Left renal pelvis (tissue), 4 donors: ENCODE data around the gene ARHGDIA. TPM values are rescaled to one million over a fixed set of nuclear protein-coding genes. Genes with fewer than 3 reads are reported as not detected.
"Not testable (repeated sequence)": the region's sequence is repeated elsewhere in the genome, so short reads cannot be mapped to it uniquely, and the experiment has no call there.

Experiments used
- DNase-seq, 4 donors: peaks; one replicate each; pipeline ENCODE4 v3.0.0-alpha.2; 2013; ENCODE audit warnings: low read depth in 4 of 4, low spot score in 3 of 4
- polyA plus RNA-seq, 4 donors: library from polyadenylated mRNA; unstranded; fragments of 120-200 nt; gene quantifications; one replicate each; pipeline ENCODE4 v1.2.1, GENCODE V29; 2013; ENCODE audit not compliant: insufficient read length in 4 of 4

Gene ARHGDIA
- polyA plus RNA-seq, 4 donors, result 165 to 238 (median 183) TPM

- no peak for DNase-seq
Measured at GRCh38 chr17:81844887-81845286, 26.2 kb downstream of the ARHGDIA start.

GRCh38 chr17:81844327-81844851, 26.7 kb downstream of the ARHGDIA start:
- no peak for DNase-seq

DNA sequence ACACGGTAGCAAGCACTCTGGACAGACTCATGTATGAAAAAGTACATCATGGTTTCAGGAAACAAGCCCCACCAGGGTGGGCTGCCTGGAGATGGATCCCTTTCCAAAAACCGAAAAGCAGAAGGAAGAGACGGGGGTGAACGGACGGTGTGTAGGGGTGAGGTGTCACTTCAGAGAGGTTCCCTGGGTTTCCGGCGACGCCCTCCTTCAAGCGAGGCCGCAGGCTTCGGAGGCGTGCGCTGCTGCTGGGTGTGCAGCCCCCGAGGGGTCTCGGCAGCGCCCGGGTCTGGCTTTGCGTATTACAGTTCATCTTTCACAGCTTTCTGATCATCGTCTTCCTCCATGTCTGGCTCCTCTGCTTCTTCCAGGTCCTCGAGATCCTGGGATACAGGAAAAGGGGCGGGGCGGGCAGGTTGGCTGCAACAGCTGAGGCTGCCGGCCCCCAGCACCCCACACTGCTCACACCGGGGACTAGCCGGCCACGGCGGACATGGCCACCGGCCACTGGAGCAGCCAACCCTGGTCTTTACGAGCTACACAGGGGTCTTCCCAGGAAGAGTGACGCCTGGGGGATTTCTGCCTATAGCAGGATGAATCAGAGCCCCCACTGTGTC, 27.3 kb downstream of the ARHGDIA start:
- no peak for DNase-seq

GRCh38 chr17:81842725-81843504, 28.2 kb downstream of the ARHGDIA start:
- no peak for DNase-seq

DNA sequence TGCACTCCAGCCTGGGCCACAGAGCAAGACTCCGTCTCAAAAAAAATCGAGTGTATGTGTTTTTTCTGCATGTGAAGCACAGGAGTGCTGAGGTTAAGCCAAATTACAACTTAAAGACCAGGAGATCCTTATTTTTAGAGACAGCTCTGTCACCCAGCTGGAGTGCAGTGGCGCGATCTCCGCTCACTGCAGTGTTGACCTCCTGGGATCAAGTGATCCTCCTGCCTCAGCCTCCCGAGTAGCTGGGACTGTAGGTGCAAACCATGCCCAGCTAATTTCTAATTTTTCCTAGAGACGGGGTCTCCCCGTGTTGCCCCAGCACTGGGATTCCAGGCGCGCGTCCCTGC, 28.8 kb downstream of the ARHGDIA start:
- DNase-seq, result no peak

DNA sequence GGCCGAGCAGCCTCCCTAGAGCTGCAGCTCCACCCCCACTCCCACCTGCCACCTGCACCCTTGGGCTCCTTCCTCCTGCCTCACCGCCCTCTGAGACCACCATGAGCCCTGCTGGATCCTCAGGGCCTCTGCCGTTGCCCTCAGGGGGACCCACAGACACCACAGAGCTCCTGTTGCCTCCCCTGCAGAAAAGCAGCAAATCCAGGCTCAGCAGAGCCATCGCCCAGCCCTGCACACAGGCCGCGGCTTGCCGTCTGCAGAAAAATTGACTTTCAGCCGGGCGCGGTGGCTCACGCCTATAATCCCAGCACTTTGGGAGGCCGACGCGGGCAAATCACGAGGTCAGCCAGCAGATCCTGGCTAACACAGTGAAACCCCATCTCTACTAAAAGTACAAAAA, 29.3 kb downstream of the ARHGDIA start:
- no peak for DNase-seq

- DNase-seq, result no peak
Measured at GRCh38 chr17:81840826-81841778, 30.0 kb downstream of the ARHGDIA start.

DNA sequence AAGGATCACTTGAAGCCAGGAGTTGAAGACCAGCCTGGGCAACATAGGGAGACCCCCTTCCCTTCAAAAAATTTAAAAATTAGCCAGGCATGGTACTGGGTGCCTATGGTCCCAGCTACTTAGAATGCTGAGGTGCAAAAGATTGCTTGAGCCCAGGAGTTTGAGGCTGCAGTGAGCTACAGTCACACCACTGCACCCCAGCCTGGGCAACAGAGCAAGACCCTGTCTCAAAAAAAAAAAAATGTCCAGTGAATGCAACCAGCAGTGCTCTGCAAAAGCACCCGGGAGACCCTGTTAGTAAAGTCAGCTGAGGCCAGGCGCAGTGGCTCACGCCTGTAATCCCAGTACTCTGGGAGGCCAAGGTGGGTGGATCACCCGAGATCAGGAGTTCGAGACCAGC, 31.1 kb downstream of the ARHGDIA start:
- DNase-seq, result not testable (repeated sequence)

- DNase-seq, result no peak
Measured at GRCh38 chr17:81839301-81839700, 31.8 kb downstream of the ARHGDIA start.

DNA sequence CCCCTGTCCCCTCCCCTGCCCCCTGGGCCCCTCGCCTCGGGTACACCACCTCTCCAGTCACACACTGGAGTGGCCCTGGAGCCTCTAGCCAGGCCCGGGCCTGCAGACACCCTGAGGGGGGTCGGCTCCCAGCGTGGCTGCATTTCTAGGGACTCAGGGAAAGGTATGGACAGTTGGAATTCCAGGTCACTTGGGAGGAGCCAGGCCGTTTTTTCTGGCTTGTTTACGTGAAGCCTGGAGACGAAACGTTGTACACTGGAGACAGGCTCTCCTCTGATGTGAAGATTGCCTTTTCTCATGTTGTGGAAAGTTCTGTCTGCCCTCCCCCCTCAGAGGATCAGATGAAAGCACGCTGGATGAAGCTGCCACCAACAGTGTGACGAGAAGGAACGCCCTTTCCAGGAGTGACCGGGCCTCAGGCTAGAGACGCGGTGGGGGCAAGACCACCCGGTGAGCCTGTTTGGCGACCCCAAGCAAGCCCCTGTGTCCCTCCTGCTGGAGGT, 32.3 kb downstream of the ARHGDIA start:
- no peak for DNase-seq

DNA sequence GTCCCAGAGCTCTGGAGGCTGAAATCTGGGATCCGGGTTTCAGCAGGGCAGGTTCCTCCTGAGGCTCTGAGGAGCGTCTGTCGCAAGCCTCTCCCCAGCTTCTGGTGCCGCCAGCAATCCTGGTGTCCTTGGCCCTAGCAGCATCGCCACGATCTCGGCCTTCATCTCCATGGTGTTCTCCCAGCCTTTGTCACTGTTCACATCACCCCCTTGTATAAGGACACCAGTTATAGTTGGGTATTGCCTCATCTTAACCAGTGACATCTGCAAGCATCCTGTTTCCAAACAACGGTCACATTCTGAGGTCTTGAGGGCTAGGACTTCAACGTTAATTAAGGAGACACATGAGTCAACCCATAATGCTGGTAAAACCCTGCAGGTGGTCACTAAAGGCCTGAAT, 33.5 kb downstream of the ARHGDIA start:
- DNase-seq, result no peak

- DNase-seq, result no peak
Measured at GRCh38 chr17:81834831-81835267, 36.3 kb downstream of the ARHGDIA start, which contains the start of gene PPP1R27. PPP1R27 (minus strand) TSS chr17:81835050; CDS start chr17:81834953, 97 bp downstream.

GRCh38 chr17:81833921-81834830, 37.0 kb downstream of the ARHGDIA start:
- no peak for DNase-seq

GRCh38 chr17:81833160-81833920, 37.8 kb downstream of the ARHGDIA start, which contains the start of gene MCRIP1:
MCRIP1 (minus strand) TSS chr17:81833291; CDS start chr17:81824506, 8,785 bp downstream.
- peak; percentile 78 to 85 (median 81) for DNase-seq

DNA sequence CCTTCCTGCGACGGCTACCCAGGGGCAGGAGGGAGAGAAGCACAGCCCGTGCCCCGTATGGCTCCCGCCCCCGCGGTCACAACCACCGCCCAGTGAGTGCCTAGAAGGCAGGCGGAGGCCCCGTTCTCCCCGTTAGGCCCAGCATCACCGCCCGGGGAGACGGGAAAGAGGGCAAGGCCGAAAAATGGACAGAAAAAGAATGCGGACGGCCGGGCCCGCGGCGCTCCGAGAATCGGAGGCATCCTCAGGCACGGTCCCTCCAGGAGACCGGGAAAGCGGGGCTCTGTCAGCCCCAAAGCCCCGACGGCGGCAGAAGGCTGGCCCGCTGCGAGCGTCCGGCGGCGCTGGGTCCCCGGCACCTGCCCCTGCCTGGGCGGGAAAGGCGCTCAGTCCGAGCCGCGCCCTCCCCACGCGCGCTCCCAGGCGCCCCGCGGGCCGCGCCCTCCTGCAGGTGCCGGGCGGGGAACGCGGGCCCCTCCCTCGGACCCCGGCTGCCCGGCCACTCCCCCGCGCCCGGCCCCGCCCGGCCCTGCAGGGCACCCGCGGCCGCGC, 38.5 kb downstream of the ARHGDIA start:
- no peak for DNase-seq

- no peak for DNase-seq
Measured at GRCh38 chr17:81831957-81832607, 39.1 kb downstream of the ARHGDIA start.

GRCh38 chr17:81831563-81831956, 39.6 kb downstream of the ARHGDIA start:
- DNase-seq, result no peak

- no peak for DNase-seq
Measured at GRCh38 chr17:81829858-81830257, 41.3 kb downstream of the ARHGDIA start.
